Fibroblast of skin of scalp (primary cell): Measurements from ENCODE around the gene C1QTNF12.

Source experiments
- DNase-seq: peaks from one replicate; pipeline ENCODE4 v3.0.0-alpha.2; 2013

The C1QTNF12 gene

GRCh38 chr1:1281533-1282321 is 35.2 kb upstream of the C1QTNF12 start:
- no peak for DNase-seq

GRCh38 chr1:1280782-1281481 is 34.4 kb upstream of the C1QTNF12 start:
- DNase-seq, result no peak

GRCh38 chr1:1279028-1279427 is 32.5 kb upstream of the C1QTNF12 start:
- DNase-seq, result no peak

- DNase-seq, result no peak
These were observed 32.1 kb upstream of the C1QTNF12 start for GRCh38 chr1:1278620-1279019.

GRCh38 chr1:1275836-1276235 is 29.3 kb upstream of the C1QTNF12 start:
- no peak for DNase-seq

GRCh38 chr1:1274931-1275431 is 28.5 kb upstream of the C1QTNF12 start:
- DNase-seq, result no peak

GRCh38 chr1:1274299-1274930 is 27.9 kb upstream of the C1QTNF12 start:
- DNase-seq, result no peak

- DNase-seq, result peak; percentile 92
These were observed 27.2 kb upstream of the C1QTNF12 start, which contains the start of gene UBE2J2 for GRCh38 chr1:1273512-1274298. TSS of gene UBE2J2 (minus strand) at chr1:1273854. CDS start at chr1:1267992, 5,862 bp downstream.

GRCh38 chr1:1273209-1273511 is 26.6 kb upstream of the C1QTNF12 start:
- no peak for DNase-seq

- no peak for DNase-seq
These were observed 26.1 kb upstream of the C1QTNF12 start for GRCh38 chr1:1272341-1273208.

- DNase-seq, result no peak
These were observed 24.3 kb upstream of the C1QTNF12 start for GRCh38 chr1:1270813-1271212.

- DNase-seq, result no peak
These were observed 21.8 kb upstream of the C1QTNF12 start for GRCh38 chr1:1268284-1268682.

- DNase-seq, result no peak
These were observed 21.2 kb upstream of the C1QTNF12 start for GRCh38 chr1:1267488-1268283.

- DNase-seq, result peak; percentile 99
These were observed 18.3 kb upstream of the C1QTNF12 start for GRCh38 chr1:1264868-1265272.

GRCh38 chr1:1264026-1264425 is 17.5 kb upstream of the C1QTNF12 start:
- no peak for DNase-seq

- no peak for DNase-seq
These were observed 16.2 kb upstream of the C1QTNF12 start for GRCh38 chr1:1262758-1263157.

GRCh38 chr1:1262071-1262470 is 15.5 kb upstream of the C1QTNF12 start:
- DNase-seq, result no peak

GRCh38 chr1:1260843-1261560 is 14.5 kb upstream of the C1QTNF12 start:
- DNase-seq, result no peak

GRCh38 chr1:1259951-1260600 is 13.6 kb upstream of the C1QTNF12 start:
- DNase-seq, result peak; percentile 55

- no peak for DNase-seq
These were observed 13.0 kb upstream of the C1QTNF12 start for GRCh38 chr1:1259540-1259939.
